ENCODE data around the gene PAQR7.

PAQR7 gene

GRCh38 chr1:25900219-25900618, 24.7 kb upstream of the PAQR7 start:
- TF ChIP-seq SPI1 (IDR thresholded peaks at IDR 0.05; ENCODE audit: borderline replicate concordance, low read depth): no peak
- no peak for TF ChIP-seq GABPA (IDR thresholded peaks at IDR 0.05; ENCODE audit: low read depth)
- TF ChIP-seq REST (IDR thresholded peaks at IDR 0.05; ENCODE audit: insufficient replicate concordance, low read depth): no peak
- no peak for TF ChIP-seq CTCF (IDR thresholded peaks at IDR 0.05; ENCODE audit: insufficient read depth, low read length)
- TF ChIP-seq POLR2AphosphoS5 (IDR thresholded peaks at IDR 0.05; ENCODE audit: low read depth): no peak
- H3K27me3 ChIP-seq (ENCODE audit: insufficient read depth, poor library complexity, severe bottlenecking): no peaks in the 10 kb centered on the region
- H3K4me3 ChIP-seq (replicated peaks; ENCODE audit: insufficient read depth, low read length): no peak overlapping the region
- DNase-seq (ENCODE audit: low read depth in 1 of 2, low spot score in 1 of 2): no peak
- H3K27ac ChIP-seq (replicated peaks): no peak overlapping the region

- DNase-seq (ENCODE audit: low read depth in 1 of 2, low spot score in 1 of 2): no peak
- no peak overlapping the region for H3K27ac ChIP-seq (replicated peaks)
- no peak overlapping the region for H3K4me3 ChIP-seq (replicated peaks; ENCODE audit: insufficient read depth, low read length)
- no peaks in the 10 kb centered on the region for H3K27me3 ChIP-seq (ENCODE audit: insufficient read depth, poor library complexity, severe bottlenecking)
- TF ChIP-seq POLR2AphosphoS5 (IDR thresholded peaks at IDR 0.05; ENCODE audit: low read depth) (no peak), REST (IDR thresholded peaks at IDR 0.05; ENCODE audit: insufficient replicate concordance, low read depth) (no peak), CTCF (IDR thresholded peaks at IDR 0.05; ENCODE audit: insufficient read depth, low read length) (no peak)
Observed at GRCh38 chr1:25899792-25900191, 24.3 kb upstream of the PAQR7 start.

- Histone ChIP-seq H3K4me3 (replicated peaks; ENCODE audit: insufficient read depth, low read length) (no peak overlapping the region), H3K27me3 (ENCODE audit: insufficient read depth, poor library complexity, severe bottlenecking) (no peaks in the 10 kb centered on the region), H3K27ac (replicated peaks) (no peak overlapping the region)
- TF ChIP-seq SPI1 (IDR thresholded peaks at IDR 0.05; ENCODE audit: borderline replicate concordance, low read depth) (no peak), CTCF (IDR thresholded peaks at IDR 0.05; ENCODE audit: insufficient read depth, low read length) (no peak), GABPA (IDR thresholded peaks at IDR 0.05; ENCODE audit: low read depth) (no peak), POLR2AphosphoS5 (IDR thresholded peaks at IDR 0.05; ENCODE audit: low read depth) (peak; percentile 53)
- DNase-seq (ENCODE audit: low read depth in 1 of 2, low spot score in 1 of 2): no peak
Observed at GRCh38 chr1:25898223-25899015, 22.9 kb upstream of the PAQR7 start.

- no peak for DNase-seq (ENCODE audit: low read depth in 1 of 2, low spot score in 1 of 2)
- no peak for TF ChIP-seq REST (IDR thresholded peaks at IDR 0.05; ENCODE audit: insufficient replicate concordance, low read depth)
- TF ChIP-seq GABPA (IDR thresholded peaks at IDR 0.05; ENCODE audit: low read depth): no peak
- TF ChIP-seq CTCF (IDR thresholded peaks at IDR 0.05; ENCODE audit: insufficient read depth, low read length): no peak
- Histone ChIP-seq H3K27me3 (ENCODE audit: insufficient read depth, poor library complexity, severe bottlenecking) (no peaks in the 10 kb centered on the region), H3K27ac (replicated peaks) (no peak overlapping the region), H3K4me3 (replicated peaks; ENCODE audit: insufficient read depth, low read length) (no peak overlapping the region)
Observed at GRCh38 chr1:25897754-25898153, 22.2 kb upstream of the PAQR7 start.
